GM23338 (cell line): ENCODE data around the gene ABL1.

Experiments
- CREB1 ChIP-seq: fragments of 250-450 bp; sonication (Bioruptor Pico); IDR thresholded peaks from 2 replicates; pipeline ENCODE4 v1.5.0; 2020; ENCODE audit warnings: low read depth, mild to moderate bottlenecking, moderate library complexity
- CTCF ChIP-seq, 2 experiments: fragments of 200-600 bp in 1 of 2; sonication (generic) in 1 of 2; conservative IDR thresholded peaks; 2 replicates each; pipeline versions ENCODE4 v1.5.1 to v1.6.1; 2016 to 2017; ENCODE audit warnings: antibody characterized with exemption in 2 of 2, low read depth in 2 of 2, mild to moderate bottlenecking in 2 of 2, moderate library complexity in 1 of 2
- EZH2 ChIP-seq: fragments of 200-600 bp; sonication (generic); IDR thresholded peaks from one replicate; pipeline ENCODE4 v1.8.0; 2017; ENCODE audit warnings: antibody characterized with exemption, mild to moderate bottlenecking, low read depth; ENCODE audit not compliant: unreplicated experiment
- POLR2AphosphoS5 ChIP-seq: IDR thresholded peaks from 2 replicates; pipeline ENCODE4 v1.6.1; 2016; ENCODE audit warnings: antibody characterized with exemption, low read depth
- REST ChIP-seq: IDR thresholded peaks from one replicate; pipeline ENCODE4 v1.6.1; 2018; ENCODE audit warnings: antibody characterized with exemption; ENCODE audit not compliant: unreplicated experiment
- STAT1 ChIP-seq: IDR thresholded peaks from one replicate; pipeline ENCODE4 v1.6.1; 2016; ENCODE audit warnings: antibody characterized with exemption; ENCODE audit not compliant: unreplicated experiment

GRCh38 chr9:130823435-130823834, 11.6 kb upstream of the ABL1 start:
- TF ChIP-seq CTCF (conservative IDR thresholded peaks at IDR 0.05; ENCODE audit: low read depth in 2 of 2), result no peak
- TF ChIP-seq POLR2AphosphoS5, result no peak
- TF ChIP-seq CREB1 (CRISPR knock-in tag), result no peak
- TF ChIP-seq REST, result no peak
- TF ChIP-seq EZH2, result no peak
- no peak for TF ChIP-seq STAT1
